ENCODE measurements around the gene MAK. TPM values are rescaled to one million over a fixed set of nuclear protein-coding genes. Genes with fewer than 3 reads are reported as not detected.

Gene MAK
- total RNA-seq, 1 experiment from 2014 or later: 0.22 TPM

DNA sequence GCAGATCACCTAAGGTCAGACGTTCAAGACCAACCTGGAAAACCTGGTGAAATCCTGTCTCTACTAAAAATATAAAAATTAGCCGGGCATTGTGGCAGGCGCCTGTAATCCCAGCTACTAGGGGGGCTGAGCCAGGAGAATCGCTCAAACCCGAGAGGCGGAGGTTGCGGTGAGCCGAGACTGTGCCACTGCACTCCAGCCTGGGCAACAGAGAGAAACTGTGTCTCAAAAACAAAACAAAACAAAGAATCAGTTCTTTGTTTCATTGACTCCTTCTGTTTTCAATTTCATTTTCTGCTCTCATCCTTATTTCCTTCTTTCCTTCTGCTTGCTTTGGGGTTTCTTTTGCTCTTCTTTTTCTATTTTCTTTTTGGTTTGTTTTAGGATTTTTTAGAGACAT is 124.4 kb downstream of the MAK start:
- Histone ChIP-seq H3K4me2 (ENCODE audit: low read length) (no peak overlapping the region), H3K4me1 (ENCODE audit: control insufficient read depth in 1 of 2, insufficient read depth in 2 of 2, low read length in 2 of 2) (no peaks in the 10 kb centered on the region), H3K4me3 (replicated peaks in 1 of 2; ENCODE audit: low read depth in 1 of 2, low read length in 2 of 2) (no peak overlapping the region), H3K27me3 (ENCODE audit: insufficient read depth, low read length) (no peaks in the 10 kb centered on the region), H3K9me3 (ENCODE audit: control insufficient read depth in 1 of 2, insufficient read depth in 1 of 2, low read depth in 1 of 2, low read length in 2 of 2) (peaks cover 0 to 10% of the 10 kb centered on the region in 2 experiments; a peak in 1 of 4 replicates), H2AFZ (ENCODE audit: low read depth, low read length, poor library complexity, severe bottlenecking) (no peak overlapping the region), H4K20me1 (ENCODE audit: insufficient read depth) (no peaks in the 10 kb centered on the region), H3K9ac (ENCODE audit: low read length) (no peak overlapping the region), H3K27ac (ENCODE audit: low read depth, low read length) (no peak overlapping the region), H3K9me2 (ENCODE audit: insufficient read depth) (no peaks in the 10 kb centered on the region), H3K36me3 (ENCODE audit: control insufficient read depth in 1 of 2, insufficient read depth in 2 of 2, low read length in 2 of 2) (peaks cover 3 to 9% of the 10 kb centered on the region in 2 experiments; a peak in 3 of 4 replicates), H3K79me2 (ENCODE audit: insufficient read depth, low read length) (no peaks in the 10 kb centered on the region)
- ChIA-PET RAD21 (ENCODE audit: low non-redundant PET in 1 of 2, low total read pairs in 2 of 2, uncharacterized antibody in 2 of 2, unreplicated experiment in 2 of 2) (no interaction called here), POLR2A (no interaction called here), CTCF (no interaction called here)
- ATAC-seq (no peak), DNase-seq (ENCODE audit: low read depth, low spot score) (no peak)
- no TSS peak for BruUV-seq (replicated peaks)
- TF ChIP-seq SIN3A (IDR thresholded peaks at IDR 0.05; ENCODE audit: low read depth) (no peak), YY1 (IDR thresholded peaks at IDR 0.05; ENCODE audit: extremely low read depth, insufficient replicate concordance, low read depth, low read length) (no peak), ZBTB33 (IDR thresholded peaks at IDR 0.05; ENCODE audit: extremely low read depth, insufficient replicate concordance, low read length) (no peak), EGR1 (IDR thresholded peaks at IDR 0.05; ENCODE audit: low read depth) (no peak), EZH2phosphoT487 (IDR thresholded peaks at IDR 0.05; ENCODE audit: borderline replicate concordance) (no peak), POLR2AphosphoS5 (IDR thresholded peaks at IDR 0.05; ENCODE audit: low read depth, low read length) (no peak), SP1 (IDR thresholded peaks at IDR 0.05; ENCODE audit: low read depth) (no peak), POLR2A (IDR thresholded peaks at IDR 0.05; ENCODE audit: borderline replicate concordance, extremely low read depth, insufficient read depth, insufficient read length) (no peak), ELF1 (IDR thresholded peaks at IDR 0.05; ENCODE audit: borderline replicate concordance, low read depth) (no peak)
- intact Hi-C loops (cut with micrococcal nuclease): no loop called here

Other genes starting within 250 kb of the MAK start
- gene C6orf52, start 143.9 kb downstream of the MAK start, total RNA-seq (2021; ENCODE audit: unreplicated experiment): 3.9 TPM
- gene PAK1IP1, start 143.6 kb downstream of the MAK start, total RNA-seq (2021; ENCODE audit: unreplicated experiment): 24.3 TPM
- 84.7 TPM for gene TMEM14C, start 115.5 kb downstream of the MAK start, total RNA-seq (2021; ENCODE audit: unreplicated experiment)
- 83.6 TPM for gene TMEM14B, start 90.7 kb downstream of the MAK start, total RNA-seq (2021; ENCODE audit: unreplicated experiment)
- not detected for gene GCM2, start 43.5 kb upstream of the MAK start, total RNA-seq (2021; ENCODE audit: unreplicated experiment)
- 4.9 TPM for gene SYCP2L, start 48.5 kb upstream of the MAK start, total RNA-seq (2021; ENCODE audit: unreplicated experiment)
- gene ELOVL2, start 205.8 kb upstream of the MAK start, total RNA-seq (2021; ENCODE audit: unreplicated experiment): 0.07 TPM